SH-SY5Y (cell line): ENCODE data around the gene CFAP77.

ENCODE experiments used
- GATA2 ChIP-seq: IDR thresholded peaks from 2 replicates; pipeline ENCODE4 v1.6.1; 2011; ENCODE audit warnings: mild to moderate bottlenecking, low read depth, low read length
- GATA3 ChIP-seq: IDR thresholded peaks from 2 replicates; pipeline ENCODE4 v1.6.1; 2011; ENCODE audit warnings: low read depth, mild to moderate bottlenecking, low read length, moderate library complexity

GRCh38 chr9:132600326-132600984, 190.4 kb downstream of the CFAP77 start:
- TF ChIP-seq GATA2 (no peak), GATA3 (no peak)
